Activated CD8-positive, alpha-beta T cell treated with anti-CD3 and anti-CD28 coated beads for 36 hours (primary cell): Measurements from ENCODE around the gene ERN1. TPM values are rescaled to one million over a fixed set of nuclear protein-coding genes. Genes with fewer than 3 reads are reported as not detected.

Experiments used
- ATAC-seq: fragments of 200-7000 bp; cut with Tn5 transposase; one replicate; pipeline ENCODE4 v1.10.0; 2021; ENCODE audit warnings: mild to moderate bottlenecking, moderate library complexity
- CTCF ChIA-PET: fragments of 350-600 bp; sonication (Branson Sonifier 250); formaldehyde crosslinking; loops from one replicate; lab custom pipeline; 2021; ENCODE audit warnings: antibody characterized with exemption; lab: Charles Lee
- POLR2A ChIA-PET: fragments of 350-600 bp; sonication (Branson Sonifier 250); formaldehyde crosslinking; loops from one replicate; lab custom pipeline; 2021; ENCODE audit warnings: antibody characterized with exemption; lab: Charles Lee
- DNase-seq: peaks from one replicate; pipeline ENCODE4 v3.0.0-alpha.2; 2020
- H3K27ac Mint-ChIP-seq: one replicate; pipeline ENCODE4 v1.8.0; 2021; ENCODE audit warnings: mild to moderate bottlenecking, mixed read lengths
- H3K27me3 Mint-ChIP-seq: one replicate; pipeline ENCODE4 v1.8.0; 2021; ENCODE audit warnings: mixed read lengths
- H3K36me3 Mint-ChIP-seq: one replicate; pipeline ENCODE4 v1.8.0; 2021; ENCODE audit warnings: low read depth, mixed read lengths
- H3K4me1 Mint-ChIP-seq: one replicate; pipeline ENCODE4 v1.8.0; 2021; ENCODE audit warnings: low read depth, mixed read lengths
- H3K4me3 Mint-ChIP-seq: one replicate; pipeline ENCODE4 v1.8.0; 2021; ENCODE audit warnings: mild to moderate bottlenecking, moderate library complexity, mixed read lengths
- H3K9me3 Mint-ChIP-seq: one replicate; pipeline ENCODE4 v1.8.0; 2021; ENCODE audit warnings: mixed read lengths
- intact Hi-C: fragments of 100-400 bp; cut with micrococcal nuclease; formaldehyde crosslinking; loops from one replicate; pipeline ENCODE4 v1.10.0; 2022
- total RNA-seq, 2 experiments: library from RNA; stranded (reverse); gene quantifications; one replicate each; pipeline ENCODE4 v1.2.3, GENCODE V29; 2021
- TF ChIP-seq, protein P1 (sequence below): fragments of 200-600 bp; IDR thresholded peaks from one replicate; pipeline ENCODE4 v1.8.0; 2022; ENCODE audit warnings: antibody characterized with exemption, mild to moderate bottlenecking

The ERN1 gene
- total RNA-seq, 2 experiments from 2014 or later, result 19.2 to 23.6 TPM

DNA sequence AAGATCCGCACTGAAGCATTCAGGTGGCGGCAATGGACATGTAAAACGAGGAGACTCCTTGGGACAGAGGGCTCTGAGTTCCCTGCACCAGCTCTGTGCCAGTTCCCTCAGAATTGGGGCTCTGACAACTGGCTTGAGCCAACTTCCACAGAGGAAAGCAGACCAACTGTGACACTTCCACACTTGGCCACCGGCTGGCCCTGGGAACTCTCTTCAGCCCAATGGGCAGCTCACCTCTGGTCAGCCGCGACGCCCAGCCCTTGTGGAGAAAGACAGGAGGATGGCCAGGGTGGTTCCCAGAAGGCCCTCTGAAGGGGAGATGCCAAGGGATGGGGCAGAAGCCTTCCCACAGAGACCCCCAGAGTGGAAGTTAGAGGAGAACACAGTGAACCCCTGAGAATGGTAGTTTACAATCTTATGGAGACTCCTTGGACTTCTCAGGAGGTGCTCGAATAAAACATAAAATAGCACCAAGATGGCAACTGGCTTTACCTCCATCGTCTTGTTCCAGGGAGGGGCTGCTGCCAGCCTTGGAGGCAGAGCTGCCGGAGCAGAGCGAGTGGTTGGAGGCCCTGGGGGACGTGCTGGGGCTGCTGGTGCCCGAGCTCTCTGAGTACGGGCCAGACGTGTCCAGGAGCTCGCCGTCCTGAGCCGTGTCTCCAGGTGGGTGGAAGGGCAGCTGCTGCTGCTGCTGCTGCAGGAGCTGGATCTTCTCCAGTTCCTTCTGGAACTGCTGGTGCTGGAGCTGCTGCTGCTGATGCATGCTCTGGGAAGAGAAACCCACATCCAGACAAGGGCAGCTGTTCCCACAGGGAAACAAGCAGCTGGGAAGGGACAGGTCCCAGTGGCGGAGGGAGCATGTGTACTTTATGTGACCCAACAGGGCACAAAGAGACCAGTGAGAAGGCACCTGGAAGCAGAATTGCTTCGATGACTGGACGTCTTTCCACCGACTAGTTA is 74.5 kb downstream of the ERN1 start:
- Mint-ChIP-seq H3K4me3 (no peak overlapping the region), H3K27ac (peak overlapping the region; percentile 71), H3K27me3 (no peaks in the 10 kb centered on the region), H3K4me1 (peaks cover 39% of the 10 kb centered on the region), H3K36me3 (peaks cover 42% of the 10 kb centered on the region), H3K9me3 (no peaks in the 10 kb centered on the region)
- ATAC-seq, result no peak
- ChIA-PET POLR2A (interaction anchor here (0.9 to 1.8 kb wide), 3 partner anchors 10 to 74 kb away, joined by 3 to 6 read pairs (median 4); partner anchors contain the start of gene ERN1), CTCF (interaction anchor here (1.0 to 5.4 kb wide), 5 partner anchors 8 to 144 kb away, joined by 3 to 35 read pairs (median 10); no protein-coding TSS in a partner anchor)
- no peak for DNase-seq
- intact Hi-C loops, result no loop called here
- TF ChIP-seq, protein P1, sequence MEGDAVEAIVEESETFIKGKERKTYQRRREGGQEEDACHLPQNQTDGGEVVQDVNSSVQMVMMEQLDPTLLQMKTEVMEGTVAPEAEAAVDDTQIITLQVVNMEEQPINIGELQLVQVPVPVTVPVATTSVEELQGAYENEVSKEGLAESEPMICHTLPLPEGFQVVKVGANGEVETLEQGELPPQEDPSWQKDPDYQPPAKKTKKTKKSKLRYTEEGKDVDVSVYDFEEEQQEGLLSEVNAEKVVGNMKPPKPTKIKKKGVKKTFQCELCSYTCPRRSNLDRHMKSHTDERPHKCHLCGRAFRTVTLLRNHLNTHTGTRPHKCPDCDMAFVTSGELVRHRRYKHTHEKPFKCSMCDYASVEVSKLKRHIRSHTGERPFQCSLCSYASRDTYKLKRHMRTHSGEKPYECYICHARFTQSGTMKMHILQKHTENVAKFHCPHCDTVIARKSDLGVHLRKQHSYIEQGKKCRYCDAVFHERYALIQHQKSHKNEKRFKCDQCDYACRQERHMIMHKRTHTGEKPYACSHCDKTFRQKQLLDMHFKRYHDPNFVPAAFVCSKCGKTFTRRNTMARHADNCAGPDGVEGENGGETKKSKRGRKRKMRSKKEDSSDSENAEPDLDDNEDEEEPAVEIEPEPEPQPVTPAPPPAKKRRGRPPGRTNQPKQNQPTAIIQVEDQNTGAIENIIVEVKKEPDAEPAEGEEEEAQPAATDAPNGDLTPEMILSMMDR, result no peak

DNA sequence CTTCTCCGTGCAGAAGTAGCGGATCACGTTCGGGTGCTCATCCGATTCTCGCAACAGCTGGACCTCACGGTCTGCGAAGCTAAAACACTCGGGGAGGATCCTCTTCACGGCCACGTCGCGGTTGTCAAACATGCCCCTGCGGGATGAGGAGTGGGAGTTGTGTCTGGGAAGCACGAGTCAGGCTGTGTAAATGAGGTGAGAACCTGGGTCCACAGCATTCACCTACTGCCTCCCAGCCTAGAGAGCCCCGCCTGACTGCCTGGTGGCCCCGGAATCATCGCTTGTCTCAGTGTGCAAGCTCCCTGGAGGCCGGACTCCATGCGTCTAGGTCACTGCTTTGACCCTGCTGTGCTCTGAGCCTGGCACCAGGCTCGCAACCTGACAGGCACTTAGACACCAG is 75.6 kb downstream of the ERN1 start:
- DNase-seq (no peak), ATAC-seq (no peak)
- Mint-ChIP-seq H3K36me3 (peaks cover 45% of the 10 kb centered on the region), H3K4me3 (no peak overlapping the region), H3K27me3 (no peaks in the 10 kb centered on the region), H3K27ac (no peak overlapping the region), H3K4me1 (peaks cover 43% of the 10 kb centered on the region), H3K9me3 (no peaks in the 10 kb centered on the region)
- POLR2A ChIA-PET, result interaction anchor here (1.3 to 1.8 kb wide), 3 partner anchors 11 to 75 kb away, joined by 4 to 6 read pairs (median 5); partner anchors contain the start of gene ERN1
- intact Hi-C loops, result no loop called here
- CTCF ChIA-PET, result interaction anchor here (1.2 to 5.4 kb wide), 4 partner anchors 9 to 79 kb away, joined by 3 to 35 read pairs (median 7); no protein-coding TSS in a partner anchor
- TF ChIP-seq, protein P1, result no peak

DNA sequence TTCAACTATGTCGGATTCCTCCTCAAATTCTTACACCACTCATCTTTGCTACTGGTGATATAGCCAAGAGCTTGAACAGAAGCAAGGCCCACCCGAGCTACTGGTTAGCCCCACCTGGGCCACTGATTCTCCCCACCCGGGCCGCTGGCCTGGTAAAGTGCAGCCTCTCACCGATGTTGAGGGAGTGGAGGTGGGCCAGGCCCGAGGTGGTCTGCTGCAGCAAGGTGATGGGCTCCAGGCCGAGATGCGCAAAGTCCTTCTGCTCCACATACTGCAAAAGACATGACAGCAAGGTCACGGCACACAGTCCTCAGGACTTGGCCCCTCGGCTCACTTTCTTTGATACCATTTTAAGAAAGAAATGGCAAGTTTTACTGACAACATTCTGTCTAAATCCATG is 76.8 kb downstream of the ERN1 start:
- intact Hi-C loops, result no loop called here
- H3K4me1 Mint-ChIP-seq, result peaks cover 39% of the 10 kb centered on the region
- ChIA-PET POLR2A (interaction anchor here (0.9 to 1.6 kb wide), 4 partner anchors 9 to 93 kb away, joined by 3 to 5 read pairs (median 4); no protein-coding TSS in a partner anchor), CTCF (interaction anchor here (1.2 to 5.4 kb wide), 6 partner anchors 10 to 80 kb away, joined by 3 to 35 read pairs (median 8); no protein-coding TSS in a partner anchor)
- DNase-seq, result no peak
- H3K9me3 Mint-ChIP-seq, result no peaks in the 10 kb centered on the region
- H3K27me3 Mint-ChIP-seq, result no peaks in the 10 kb centered on the region
- ATAC-seq, result no peak
- no peak overlapping the region for H3K4me3 Mint-ChIP-seq
- no peak overlapping the region for H3K27ac Mint-ChIP-seq
- TF ChIP-seq, protein P1, result no peak
- H3K36me3 Mint-ChIP-seq, result peaks cover 43% of the 10 kb centered on the region

DNA sequence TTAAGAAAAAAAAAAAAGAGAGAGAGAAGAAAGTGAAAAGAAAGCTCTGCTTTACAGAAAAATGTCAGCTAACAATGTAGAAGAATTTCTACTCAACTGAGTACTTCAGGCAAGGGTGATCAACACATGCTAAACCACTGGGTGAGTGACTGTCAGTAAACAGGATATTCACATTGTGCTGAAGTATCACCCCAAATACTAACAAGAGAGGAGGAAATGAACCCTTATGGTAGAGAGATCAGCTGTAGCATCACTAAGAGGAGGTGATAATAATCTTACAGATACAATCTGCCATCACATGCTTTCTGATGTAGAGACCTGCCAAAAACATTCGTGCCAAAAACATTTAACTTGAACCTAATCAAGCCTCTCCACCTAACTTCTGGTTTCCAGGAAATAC is 78.8 kb downstream of the ERN1 start:
- no peaks in the 10 kb centered on the region for H3K9me3 Mint-ChIP-seq
- no peak overlapping the region for H3K4me3 Mint-ChIP-seq
- H3K27me3 Mint-ChIP-seq, result no peaks in the 10 kb centered on the region
- ATAC-seq (peak; percentile 95), DNase-seq (no peak)
- peaks cover 38% of the 10 kb centered on the region for H3K36me3 Mint-ChIP-seq
- CTCF ChIA-PET, result interaction anchor here (0.6 to 5.5 kb wide), 6 partner anchors 9 to 366 kb away, joined by 3 to 32 read pairs (median 8); no protein-coding TSS in a partner anchor
- POLR2A ChIA-PET, result interaction anchor here (0.6 to 1.5 kb wide), 6 partner anchors 9 to 95 kb away, joined by 3 to 4 read pairs (median 3); no protein-coding TSS in a partner anchor
- H3K4me1 Mint-ChIP-seq, result peaks cover 29% of the 10 kb centered on the region
- TF ChIP-seq, protein P1, result no peak
- intact Hi-C loops, result no loop called here
- H3K27ac Mint-ChIP-seq, result peak overlapping the region; percentile 81
